Glutamatergic neuron (in vitro differentiated cells): Measurements from ENCODE around the gene ACTL6B. TPM values are rescaled to one million over a fixed set of nuclear protein-coding genes. Genes with fewer than 3 reads are reported as not detected.

Experiments used
- DNase-seq: peaks from one replicate; pipeline ENCODE4 v3.0.0; 2022
- H3K27ac Mint-ChIP-seq: one replicate; pipeline ENCODE4 v1.8.0; 2020; ENCODE audit warnings: mild to moderate bottlenecking, mixed read lengths, inconsistent platforms; ENCODE audit not compliant: unreplicated experiment
- H3K27me3 Mint-ChIP-seq: one replicate; pipeline ENCODE4 v1.8.0; 2020; ENCODE audit warnings: mild to moderate bottlenecking, moderate library complexity, mixed read lengths, inconsistent platforms; ENCODE audit not compliant: unreplicated experiment
- H3K36me3 Mint-ChIP-seq: one replicate; pipeline ENCODE4 v1.8.0; 2020; ENCODE audit warnings: mild to moderate bottlenecking, mixed read lengths, inconsistent platforms; ENCODE audit not compliant: unreplicated experiment
- H3K4me1 Mint-ChIP-seq: one replicate; pipeline ENCODE4 v1.8.0; 2020; ENCODE audit warnings: mild to moderate bottlenecking, low read depth, mixed read lengths, inconsistent platforms; ENCODE audit not compliant: unreplicated experiment
- H3K4me3 Mint-ChIP-seq: one replicate; pipeline ENCODE4 v1.8.0; 2020; ENCODE audit warnings: mild to moderate bottlenecking, mixed read lengths, inconsistent platforms; ENCODE audit not compliant: unreplicated experiment
- H3K9me3 Mint-ChIP-seq: one replicate; pipeline ENCODE4 v1.8.0; 2020; ENCODE audit warnings: mild to moderate bottlenecking, moderate library complexity, mixed read lengths, inconsistent platforms; ENCODE audit not compliant: unreplicated experiment
- CTCF ChIP-seq: fragments of 200-600 bp; sonication (generic); IDR thresholded peaks from one replicate; pipeline ENCODE4 v1.5.0; 2021; ENCODE audit not compliant: partially characterized antibody, unreplicated experiment
- total RNA-seq: library from RNA; stranded (reverse); fragmentation: NEBNext Ultra II Directional; extraction: Animal tissue kit (Norgen Biotek cat#: 25700); gene quantifications from one replicate; pipeline ENCODE4 v1.2.1, GENCODE V29; 2021; ENCODE audit not compliant: unreplicated experiment

ACTL6B gene
- total RNA-seq, 1 donor from 2014 or later: 95.2 TPM

GRCh38 chr7:100630066-100630465 lies 26.2 kb downstream of the ACTL6B start:
- no peak overlapping the region for H3K4me3 Mint-ChIP-seq
- DNase-seq: no peak
- H3K27ac Mint-ChIP-seq: no peak overlapping the region
- peaks cover 5% of the 10 kb centered on the region for H3K9me3 Mint-ChIP-seq
- H3K4me1 Mint-ChIP-seq: no peaks in the 10 kb centered on the region
- H3K27me3 Mint-ChIP-seq: peaks cover 26% of the 10 kb centered on the region
- H3K36me3 Mint-ChIP-seq: no peaks in the 10 kb centered on the region
- no peak for TF ChIP-seq CTCF

- TF ChIP-seq CTCF: peak; percentile 33
- Mint-ChIP-seq H3K36me3 (no peaks in the 10 kb centered on the region), H3K4me3 (no peak overlapping the region), H3K27me3 (peaks cover 22% of the 10 kb centered on the region), H3K27ac (no peak overlapping the region), H3K4me1 (no peaks in the 10 kb centered on the region), H3K9me3 (peaks cover 5% of the 10 kb centered on the region)
- DNase-seq: peak; percentile 76
These were observed 27.0 kb downstream of the ACTL6B start for GRCh38 chr7:100629117-100629716.

DNA sequence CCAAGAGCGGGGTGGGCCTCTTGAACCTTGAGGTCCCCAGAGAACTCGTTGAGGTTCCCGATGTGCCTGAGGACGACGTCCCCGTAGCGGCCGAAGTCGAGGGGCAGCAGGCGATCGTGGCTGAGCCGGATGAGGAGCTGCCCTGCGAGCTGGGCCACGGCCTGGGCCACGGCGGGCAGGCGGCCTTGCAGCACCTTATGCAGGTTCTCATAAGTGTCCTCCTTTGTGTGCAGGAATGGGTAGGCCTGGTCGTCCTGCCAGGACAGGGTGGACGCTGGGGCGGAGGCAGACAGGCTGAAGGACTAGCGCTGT lies 29.1 kb downstream of the ACTL6B start:
- Mint-ChIP-seq H3K27me3 (peaks cover 15% of the 10 kb centered on the region), H3K36me3 (no peaks in the 10 kb centered on the region), H3K4me1 (no peaks in the 10 kb centered on the region), H3K27ac (no peak overlapping the region), H3K9me3 (peaks cover 5% of the 10 kb centered on the region), H3K4me3 (peak overlapping the region; percentile 20)
- TF ChIP-seq CTCF: no peak
- no peak for DNase-seq

GRCh38 chr7:100626530-100627237 lies 29.6 kb downstream of the ACTL6B start:
- Mint-ChIP-seq H3K9me3 (peaks cover 5% of the 10 kb centered on the region), H3K4me1 (no peaks in the 10 kb centered on the region), H3K27me3 (peaks cover 15% of the 10 kb centered on the region), H3K4me3 (peak overlapping the region; percentile 76), H3K27ac (no peak overlapping the region), H3K36me3 (peaks cover 1% of the 10 kb centered on the region)
- no peak for TF ChIP-seq CTCF
- peak; percentile 89 for DNase-seq

- no peaks in the 10 kb centered on the region for H3K4me1 Mint-ChIP-seq
- no peak for DNase-seq
- peak overlapping the region; percentile 76 for H3K4me3 Mint-ChIP-seq
- H3K9me3 Mint-ChIP-seq: peaks cover 5% of the 10 kb centered on the region
- H3K27me3 Mint-ChIP-seq: peaks cover 17% of the 10 kb centered on the region
- H3K27ac Mint-ChIP-seq: no peak overlapping the region
- TF ChIP-seq CTCF: no peak
- H3K36me3 Mint-ChIP-seq: peaks cover 5% of the 10 kb centered on the region
These were observed 30.2 kb downstream of the ACTL6B start for GRCh38 chr7:100626055-100626454.
